ENCODE results near the gene TBC1D3I.
"Not testable (repeated sequence)": the region's sequence is repeated elsewhere in the genome, so short reads cannot be mapped to it uniquely, and the experiment has no call there.

TBC1D3I gene

GRCh38 chr17:36206486-36206821, 57.9 kb downstream of the TBC1D3I start:
- not testable (repeated sequence) for DNase-seq (ENCODE audit: low spot score)

- no peak for DNase-seq (ENCODE audit: low spot score)
Measured at GRCh38 chr17:36205637-36206485, 58.5 kb downstream of the TBC1D3I start.

- DNase-seq (ENCODE audit: low spot score): no peak
Measured at GRCh38 chr17:36204724-36205500, 59.5 kb downstream of the TBC1D3I start.

All from SW480 (cell line).